ENCODE measurements around the gene NUDT10.
"Not testable (repeated sequence)": the region's sequence is repeated elsewhere in the genome, so short reads cannot be mapped to it uniquely, and the experiment has no call there.

Gene NUDT10

GRCh38 chrX:51332188-51332942, at the start of gene NUDT10:
Gene NUDT10 (plus strand): TSS chrX:51332822. CDS start chrX:51332966, 144 bp downstream.
- DNase-seq = no peak

GRCh38 chrX:51292421-51292820, 40.2 kb upstream of the NUDT10 start:
- DNase-seq = no peak

GRCh38 chrX:51296138-51296537, 36.5 kb upstream of the NUDT10 start:
- DNase-seq = no peak

GRCh38 chrX:51316271-51316670, 16.4 kb upstream of the NUDT10 start:
- DNase-seq = no peak

- DNase-seq = not testable (repeated sequence)
Observed at GRCh38 chrX:51332943-51333785, 542 bp downstream of the NUDT10 start.

- DNase-seq = no peak
Observed at GRCh38 chrX:51334276-51334675, 1.7 kb downstream of the NUDT10 start.

- DNase-seq = no peak
Observed at GRCh38 chrX:51336584-51336983, 4.0 kb downstream of the NUDT10 start.

- no peak for DNase-seq
Observed at GRCh38 chrX:51361251-51361650, 28.6 kb downstream of the NUDT10 start.

GRCh38 chrX:51376672-51377071, 44.0 kb downstream of the NUDT10 start:
- no peak for DNase-seq
